HepG2 (cell line): Measurements from ENCODE around the gene STAT5A. TPM values are rescaled to one million over a fixed set of nuclear protein-coding genes. Genes with fewer than 3 reads are reported as not detected.

Experiments
- BRF2 ChIP-seq: sonication (generic); formaldehyde crosslinking; IDR thresholded peaks from 2 replicates; pipeline ENCODE4 v1.8.1; 2022; ENCODE audit warnings: mild to moderate bottlenecking, missing genetic modification reagents
- CREB1 ChIP-seq, 2 experiments: fragments of 450-650 bp in 1 of 2; IDR thresholded peaks; 2 replicates each; pipeline ENCODE4 v1.6.1; 2016 to 2017; ENCODE audit warnings: control low read depth in 1 of 2, mild to moderate bottlenecking in 1 of 2, missing compliant biosample characterization in 1 of 2, missing genetic modification characterization in 1 of 2
- FOSL2 ChIP-seq: sonication (generic); formaldehyde crosslinking; IDR thresholded peaks from 2 replicates; pipeline ENCODE4 v1.4.0; 2020; ENCODE audit warnings: missing genetic modification reagents
- JUNB ChIP-seq: sonication (generic); formaldehyde crosslinking; IDR thresholded peaks from 2 replicates; pipeline ENCODE4 v1.8.0; 2022; ENCODE audit warnings: missing genetic modification reagents, mild to moderate bottlenecking, borderline replicate concordance
- MXD4 ChIP-seq: IDR thresholded peaks from 2 replicates; pipeline ENCODE4 v1.6.1; 2016; ENCODE audit warnings: mild to moderate bottlenecking, missing biosample characterization, missing genetic modification reagents
- SATB2 ChIP-seq: sonication (generic); formaldehyde crosslinking; IDR thresholded peaks from 2 replicates; pipeline ENCODE4 v1.5.0; 2020; ENCODE audit warnings: missing genetic modification reagents
- SNAPC2 ChIP-seq: sonication (generic); formaldehyde crosslinking; IDR thresholded peaks from 2 replicates; pipeline ENCODE4 v1.8.1; 2022; ENCODE audit warnings: mild to moderate bottlenecking, missing genetic modification reagents
- ZFP36L1 ChIP-seq: sonication (generic); formaldehyde crosslinking; IDR thresholded peaks from 2 replicates; pipeline ENCODE4 v1.8.0; 2022; ENCODE audit warnings: mild to moderate bottlenecking, missing genetic modification reagents, moderate library complexity
- ZKSCAN1 ChIP-seq: fragments of 150-350 bp; IDR thresholded peaks from 2 replicates; pipeline ENCODE4 v1.6.1; 2014; ENCODE audit warnings: low read length
- ZNF12 ChIP-seq: sonication (generic); formaldehyde crosslinking; IDR thresholded peaks from 2 replicates; pipeline ENCODE4 v1.5.0; 2020; ENCODE audit warnings: missing genetic modification reagents
- ZNF256 ChIP-seq: sonication (generic); formaldehyde crosslinking; conservative IDR thresholded peaks from 2 replicates; pipeline ENCODE4 v1.4.0; 2020; ENCODE audit warnings: missing genetic modification reagents
- ZNF292 ChIP-seq: sonication (generic); formaldehyde crosslinking; IDR thresholded peaks from 2 replicates; pipeline ENCODE4 v1.8.1; 2022; ENCODE audit warnings: mild to moderate bottlenecking, low read depth, missing genetic modification reagents, borderline replicate concordance
- ZNF747 ChIP-seq: sonication (generic); formaldehyde crosslinking; IDR thresholded peaks from 2 replicates; pipeline ENCODE4 v1.8.1; 2023; ENCODE audit warnings: missing genetic modification reagents, mild to moderate bottlenecking, borderline replicate concordance
- polyA plus RNA-seq, 8 experiments: library from polyadenylated mRNA; depleted of rRNA in 3 of 8; stranded (reverse) in 7 of 8; unstranded in 1 of 8; fragments of >200 nt; fragmentation: Illumina TruSeq in 4 of 8; extraction: Trizol in 4 of 8; gene quantifications; 2 replicates each; pipeline versions ENCODE4 v1.2.1 to v1.2.3, GENCODE V29; 2011 to 2016; ENCODE audit warnings: low read depth in 4 of 8, missing spikeins in 1 of 8, mixed read lengths in 1 of 8; ENCODE audit not compliant: insufficient read depth in 1 of 8
- total RNA-seq, 5 experiments: library from RNA; depleted of rRNA; stranded (reverse); fragments of >200 nt; fragmentation: Illumina TruSeq; extraction: Trizol; gene quantifications; 2 replicates each; pipeline ENCODE4 v1.2.3, GENCODE V29; 2016; ENCODE audit warnings: low read depth in 1 of 5
- TF ChIP-seq, protein P1 (sequence below): sonication (generic); formaldehyde crosslinking; IDR thresholded peaks from 2 replicates; pipeline ENCODE4 v1.4.0; 2020; ENCODE audit warnings: missing genetic modification reagents

STAT5A gene
- total and polyA plus RNA-seq, 2 of the 13 experiments (the other 11 are each of a cell fraction or from before 2014, with no cell fraction given), result 1.4 to 4.1 TPM

DNA sequence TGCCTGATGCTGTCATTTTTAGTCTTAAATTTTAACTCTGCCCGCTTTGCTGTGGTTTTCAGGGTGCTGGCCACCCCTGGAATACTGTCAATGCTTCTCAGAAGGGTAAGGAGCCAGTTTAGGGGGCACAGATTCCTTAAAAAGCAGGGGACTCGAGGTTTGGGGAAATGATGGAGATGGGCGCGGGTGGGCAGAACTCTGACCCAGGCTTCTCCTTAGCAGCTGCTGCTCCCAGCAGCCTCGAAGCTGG lies 23.7 kb downstream of the STAT5A start (continued):
- TF ChIP-seq, protein P1, sequence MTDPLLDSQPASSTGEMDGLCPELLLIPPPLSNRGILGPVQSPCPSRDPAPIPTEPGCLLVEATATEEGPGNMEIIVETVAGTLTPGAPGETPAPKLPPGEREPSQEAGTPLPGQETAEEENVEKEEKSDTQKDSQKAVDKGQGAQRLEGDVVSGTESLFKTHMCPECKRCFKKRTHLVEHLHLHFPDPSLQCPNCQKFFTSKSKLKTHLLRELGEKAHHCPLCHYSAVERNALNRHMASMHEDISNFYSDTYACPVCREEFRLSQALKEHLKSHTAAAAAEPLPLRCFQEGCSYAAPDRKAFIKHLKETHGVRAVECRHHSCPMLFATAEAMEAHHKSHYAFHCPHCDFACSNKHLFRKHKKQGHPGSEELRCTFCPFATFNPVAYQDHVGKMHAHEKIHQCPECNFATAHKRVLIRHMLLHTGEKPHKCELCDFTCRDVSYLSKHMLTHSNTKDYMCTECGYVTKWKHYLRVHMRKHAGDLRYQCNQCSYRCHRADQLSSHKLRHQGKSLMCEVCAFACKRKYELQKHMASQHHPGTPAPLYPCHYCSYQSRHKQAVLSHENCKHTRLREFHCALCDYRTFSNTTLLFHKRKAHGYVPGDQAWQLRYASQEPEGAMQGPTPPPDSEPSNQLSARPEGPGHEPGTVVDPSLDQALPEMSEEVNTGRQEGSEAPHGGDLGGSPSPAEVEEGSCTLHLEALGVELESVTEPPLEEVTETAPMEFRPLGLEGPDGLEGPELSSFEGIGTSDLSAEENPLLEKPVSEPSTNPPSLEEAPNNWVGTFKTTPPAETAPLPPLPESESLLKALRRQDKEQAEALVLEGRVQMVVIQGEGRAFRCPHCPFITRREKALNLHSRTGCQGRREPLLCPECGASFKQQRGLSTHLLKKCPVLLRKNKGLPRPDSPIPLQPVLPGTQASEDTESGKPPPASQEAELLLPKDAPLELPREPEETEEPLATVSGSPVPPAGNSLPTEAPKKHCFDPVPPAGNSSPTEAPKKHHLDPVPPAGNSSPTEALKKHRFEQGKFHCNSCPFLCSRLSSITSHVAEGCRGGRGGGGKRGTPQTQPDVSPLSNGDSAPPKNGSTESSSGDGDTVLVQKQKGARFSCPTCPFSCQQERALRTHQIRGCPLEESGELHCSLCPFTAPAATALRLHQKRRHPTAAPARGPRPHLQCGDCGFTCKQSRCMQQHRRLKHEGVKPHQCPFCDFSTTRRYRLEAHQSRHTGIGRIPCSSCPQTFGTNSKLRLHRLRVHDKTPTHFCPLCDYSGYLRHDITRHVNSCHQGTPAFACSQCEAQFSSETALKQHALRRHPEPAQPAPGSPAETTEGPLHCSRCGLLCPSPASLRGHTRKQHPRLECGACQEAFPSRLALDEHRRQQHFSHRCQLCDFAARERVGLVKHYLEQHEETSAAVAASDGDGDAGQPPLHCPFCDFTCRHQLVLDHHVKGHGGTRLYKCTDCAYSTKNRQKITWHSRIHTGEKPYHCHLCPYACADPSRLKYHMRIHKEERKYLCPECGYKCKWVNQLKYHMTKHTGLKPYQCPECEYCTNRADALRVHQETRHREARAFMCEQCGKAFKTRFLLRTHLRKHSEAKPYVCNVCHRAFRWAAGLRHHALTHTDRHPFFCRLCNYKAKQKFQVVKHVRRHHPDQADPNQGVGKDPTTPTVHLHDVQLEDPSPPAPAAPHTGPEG, result no peak
- TF ChIP-seq SATB2, result no peak
- TF ChIP-seq ZNF12 (CRISPR knock-in tag), result no peak
- TF ChIP-seq ZNF256, result peak; percentile 58; the same call in 1 of the 2 replicates
- no peak for TF ChIP-seq ZNF292 (CRISPR knock-in tag)
- TF ChIP-seq SNAPC2 (CRISPR knock-in tag), result no peak
- TF ChIP-seq ZKSCAN1, result no peak
- TF ChIP-seq ZNF747, result no peak
- no peak for TF ChIP-seq JUNB (CRISPR knock-in tag)
- no peak for TF ChIP-seq MXD4 (CRISPR knock-in tag)
- no peak for TF ChIP-seq FOSL2 (CRISPR knock-in tag)
- no peak for TF ChIP-seq CREB1 (IDR thresholded peaks at IDR 0.05)
- no peak for TF ChIP-seq CREB1 (CRISPR knock-in tag; IDR thresholded peaks at IDR 0.05)
- peak; percentile 15; the same call in 1 of the 2 replicates for TF ChIP-seq ZFP36L1
- no peak for TF ChIP-seq BRF2 (CRISPR knock-in tag)
